NCI-H446 (cell line): ENCODE data around the gene OAT.
A peak's percentile ranks its signal among the peaks of the same experiment; 100 is the strongest.

Experiments used
- DNase-seq, 2 experiments: peaks; one replicate each; lab custom pipeline; 2025; lab: John Stamatoyannopoulos, UW

Gene OAT

GRCh38 chr10:124353091-124353815, 65.5 kb downstream of the OAT start:
- DNase-seq = no peak

DNA sequence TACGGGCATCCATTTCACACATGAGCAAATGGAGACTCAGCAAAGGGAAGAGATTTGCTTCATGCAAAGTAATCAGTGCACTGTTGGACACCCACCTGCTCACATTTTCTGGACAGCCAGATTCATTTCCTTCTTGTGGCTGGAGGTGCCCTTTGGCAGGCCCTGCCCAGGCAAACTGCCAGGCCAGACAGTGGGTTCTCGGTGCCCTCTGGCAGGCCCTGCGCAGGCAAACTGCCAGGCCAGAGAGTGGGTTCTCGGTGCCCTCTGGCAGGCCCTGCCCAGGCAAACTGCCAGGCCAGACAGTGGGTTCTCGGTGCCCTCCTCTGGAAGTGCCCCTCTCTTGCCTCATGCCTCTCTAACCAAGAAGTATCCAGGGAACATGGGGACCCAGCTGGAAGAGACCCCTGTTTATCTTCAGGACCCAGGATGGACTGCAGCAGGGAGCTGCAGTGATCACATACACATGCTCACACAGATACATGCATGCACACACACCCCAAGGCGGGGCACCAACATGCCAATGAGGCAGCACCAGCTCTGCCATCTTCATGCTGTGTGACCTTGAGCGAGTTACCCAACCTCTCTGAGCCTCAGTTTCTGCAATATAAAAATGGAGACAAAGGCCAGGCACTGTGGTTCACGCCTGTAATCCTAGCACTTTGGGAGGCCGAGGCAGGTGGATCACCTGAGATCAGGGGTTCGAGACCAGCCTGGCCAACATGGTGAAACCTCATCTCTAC, 67.1 kb downstream of the OAT start:
- DNase-seq = peak in 1 of 2 experiments; percentile 1

DNA sequence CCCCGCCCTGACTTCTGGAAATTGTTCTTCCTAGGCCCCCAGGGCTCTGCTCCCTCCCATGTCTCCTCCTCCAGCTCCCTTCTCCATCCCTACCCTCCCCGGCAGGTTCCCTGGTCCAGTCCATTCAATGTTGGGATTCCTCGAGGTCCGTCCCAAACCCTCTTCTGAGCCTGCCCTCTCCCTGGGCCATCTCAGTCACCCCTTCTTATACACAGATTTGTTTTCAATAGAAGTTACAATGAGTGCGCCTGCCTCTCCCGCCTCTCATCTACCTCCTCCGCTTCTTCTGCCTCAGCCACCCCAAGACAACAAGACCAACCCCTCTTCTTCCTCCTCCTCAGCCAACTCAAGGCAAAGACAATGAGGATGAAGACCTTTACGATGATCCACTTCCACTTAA, 67.9 kb downstream of the OAT start:
- no peak for DNase-seq

DNA sequence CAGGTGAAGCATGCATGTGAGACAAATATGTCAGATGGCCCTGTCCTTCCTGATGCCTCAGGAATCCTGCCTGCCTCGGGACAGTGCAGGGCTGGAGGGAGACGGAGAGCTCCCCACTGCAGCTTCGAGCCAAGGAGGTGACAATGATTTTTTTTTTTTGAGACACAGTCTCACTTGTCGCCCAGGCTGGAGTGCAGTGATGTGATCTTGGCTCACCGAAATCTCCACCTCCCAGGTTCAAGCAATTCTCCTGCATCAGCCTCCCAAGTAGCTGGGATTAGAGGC, 68.8 kb downstream of the OAT start:
- no peak for DNase-seq

- DNase-seq = no peak
These were observed 69.3 kb downstream of the OAT start for GRCh38 chr10:124349231-124349995.

GRCh38 chr10:124348801-124349200, 69.9 kb downstream of the OAT start:
- DNase-seq = no peak

- DNase-seq = no peak
These were observed 70.8 kb downstream of the OAT start for GRCh38 chr10:124347956-124348355.
